IMR-90 (cell line): ENCODE measurements around the gene SCAMP2. TPM values are rescaled to one million over a fixed set of nuclear protein-coding genes. Genes with fewer than 3 reads are reported as not detected.

Experiments used
- ATAC-seq: fragments of 200-7000 bp; cut with Tn5 transposase; 2 replicates; pipeline ENCODE4 v1.9.1; 2020; ENCODE audit warnings: low read depth, mild to moderate bottlenecking, moderate library complexity
- BruUV-seq: library from RNA; stranded (reverse); fragments of 400-500 nt; replicated peaks from 2 replicates; lab custom pipeline; 2021; lab: Mats Ljungman, UMichigan
- CTCF ChIA-PET: fragments of 300-600 bp; formaldehyde crosslinking; extraction: SDS; loops from one replicate; lab custom pipeline; 2021; ENCODE audit warnings: antibody characterized with exemption; lab: Yijun Ruan, JAX
- POLR2A ChIA-PET: fragments of 300-600 bp; sonication (Branson Sonifier 250); formaldehyde crosslinking; loops from one replicate; lab custom pipeline; 2022; ENCODE audit warnings: antibody characterized with exemption; ENCODE audit not compliant: unreplicated experiment; lab: Charles Lee
- DNase-seq: peaks from one replicate; pipeline ENCODE4 v3.0.0; 2013
- H2AFZ ChIP-seq: replicated peaks from 2 replicates; pipeline ENCODE3; 2013; ENCODE audit warnings: low read length, mild to moderate bottlenecking; ENCODE audit not compliant: poor library complexity
- H2AK5ac ChIP-seq: 2 replicates; pipeline ENCODE4 v1.6.1; 2013; ENCODE audit warnings: low read depth, low read length, inconsistent platforms
- H2AK9ac ChIP-seq: replicated peaks from 2 replicates; pipeline ENCODE3; 2013; ENCODE audit warnings: mild to moderate bottlenecking, low read depth, low read length, moderate library complexity; ENCODE audit not compliant: poor library complexity
- H2BK120ac ChIP-seq: 2 replicates; pipeline ENCODE4 v1.6.1; 2013; ENCODE audit warnings: low read depth, low read length, inconsistent platforms
- H2BK15ac ChIP-seq: 3 replicates; pipeline ENCODE4 v1.6.1; 2013; ENCODE audit warnings: low read depth, low read length, inconsistent platforms
- H2BK20ac ChIP-seq: 2 replicates; pipeline ENCODE4 v1.6.1; 2013; ENCODE audit warnings: low read depth, mild to moderate bottlenecking, inconsistent platforms, low read length, moderate library complexity
- H2BK5ac ChIP-seq: 2 replicates; pipeline ENCODE4 v1.6.1; 2013; ENCODE audit warnings: mild to moderate bottlenecking, low read depth, low read length, inconsistent platforms; ENCODE audit not compliant: poor library complexity, severe bottlenecking
- H3K14ac ChIP-seq: replicated peaks from 2 replicates; pipeline ENCODE4 v1.6.1; 2013; ENCODE audit warnings: low read depth, low read length, inconsistent platforms
- H3K18ac ChIP-seq: 2 replicates; pipeline ENCODE4 v1.6.1; 2013; ENCODE audit warnings: low read depth, low read length, control low read depth
- H3K23ac ChIP-seq: 2 replicates; pipeline ENCODE4 v1.6.1; 2013; ENCODE audit warnings: low read depth, low read length, inconsistent platforms
- H3K27ac ChIP-seq: 2 replicates; pipeline ENCODE4 v1.5.1; 2013; ENCODE audit warnings: mild to moderate bottlenecking, control low read depth, low read length; ENCODE audit not compliant: insufficient read depth
- H3K27me3 ChIP-seq: 2 replicates; pipeline ENCODE4 v1.6.1; 2013; ENCODE audit warnings: low read length; ENCODE audit not compliant: control insufficient read depth, insufficient read depth
- H3K36me3 ChIP-seq: 2 replicates; pipeline ENCODE4 v1.6.1; 2013; ENCODE audit warnings: low read length, mixed read lengths; ENCODE audit not compliant: control insufficient read depth, insufficient read depth
- H3K4ac ChIP-seq: 2 replicates; pipeline ENCODE4 v1.6.1; 2013; ENCODE audit warnings: low read depth, low read length, inconsistent platforms
- H3K4me1 ChIP-seq: 2 replicates; pipeline ENCODE4 v1.6.1; 2013; ENCODE audit warnings: low read length, mixed read lengths; ENCODE audit not compliant: control insufficient read depth, insufficient read depth
- H3K4me2 ChIP-seq: 2 replicates; pipeline ENCODE4 v1.6.1; 2013; ENCODE audit warnings: low read depth, mild to moderate bottlenecking, control low read depth, low read length, moderate library complexity
- H3K4me3 ChIP-seq: 2 replicates; pipeline ENCODE4 v1.5.1; 2013; ENCODE audit warnings: low read depth, mild to moderate bottlenecking, control low read depth, low read length, moderate library complexity; ENCODE audit not compliant: insufficient read depth
- H3K56ac ChIP-seq: 2 replicates; pipeline ENCODE4 v1.6.1; 2013; ENCODE audit warnings: low read length, inconsistent platforms; ENCODE audit not compliant: insufficient read depth; ENCODE audit errors: extremely low read depth
- H3K79me1 ChIP-seq, 2 experiments: 2 replicates each; pipeline ENCODE4 v1.6.1; 2013; ENCODE audit warnings: low read length in 2 of 2, inconsistent platforms in 1 of 2, low read depth in 1 of 2
- H3K9ac ChIP-seq: 2 replicates; pipeline ENCODE4 v1.6.1; 2013; ENCODE audit warnings: low read depth, low read length, control low read depth
- H3K9me1 ChIP-seq: 2 replicates; pipeline ENCODE4 v1.6.1; 2013; ENCODE audit warnings: low read length, inconsistent platforms; ENCODE audit not compliant: insufficient read depth
- H3K9me3 ChIP-seq: 2 replicates; pipeline ENCODE4 v1.6.1; 2013; ENCODE audit warnings: low read length; ENCODE audit not compliant: control insufficient read depth, insufficient read depth
- H4K20me1 ChIP-seq: 2 replicates; pipeline ENCODE4 v1.6.1; 2013; ENCODE audit warnings: low read length, inconsistent platforms; ENCODE audit not compliant: insufficient read depth
- H4K5ac ChIP-seq: 2 replicates; pipeline ENCODE4 v1.6.1; 2013; ENCODE audit warnings: mild to moderate bottlenecking, low read depth, low read length, control low read depth
- H4K8ac ChIP-seq, 2 experiments: 2 replicates each; pipeline ENCODE4 v1.6.1; 2013; ENCODE audit warnings: low read depth in 2 of 2, low read length in 2 of 2, control low read depth in 1 of 2, inconsistent platforms in 1 of 2
- H4K91ac ChIP-seq: 2 replicates; pipeline ENCODE4 v1.6.1; 2013; ENCODE audit warnings: low read depth, low read length, inconsistent platforms; ENCODE audit not compliant: insufficient read depth
- BHLHE40 ChIP-seq: fragments of 150-350 bp; IDR thresholded peaks from 2 replicates; pipeline ENCODE4 v1.6.1; 2016; ENCODE audit warnings: mild to moderate bottlenecking, low read depth, low read length
- CEBPB ChIP-seq: IDR thresholded peaks from 2 replicates; pipeline ENCODE4 v1.6.1; 2012; ENCODE audit warnings: low read depth, low read length, improper control_type of control experiment
- CHD1 ChIP-seq: IDR thresholded peaks from 2 replicates; pipeline ENCODE4 v1.6.1; 2012; ENCODE audit warnings: low read depth, low read length, improper control_type of control experiment
- CTCF ChIP-seq: conservative IDR thresholded peaks from 2 replicates; pipeline ENCODE4 v1.5.1; 2012; ENCODE audit warnings: mild to moderate bottlenecking, low read depth, low read length, improper control_type of control experiment
- ELK1 ChIP-seq: fragments of 150-350 bp; IDR thresholded peaks from 2 replicates; pipeline ENCODE4 v1.6.1; 2016; ENCODE audit warnings: low read depth, mild to moderate bottlenecking, low read length, moderate library complexity, borderline replicate concordance
- FOS ChIP-seq: fragments of 150-350 bp; IDR thresholded peaks from 2 replicates; pipeline ENCODE4 v1.6.1; 2016; ENCODE audit warnings: low read depth, low read length
- MAFK ChIP-seq: IDR thresholded peaks from 2 replicates; pipeline ENCODE4 v1.6.1; 2012; ENCODE audit warnings: low read depth, low read length, improper control_type of control experiment
- MAZ ChIP-seq: IDR thresholded peaks from 2 replicates; pipeline ENCODE4 v1.6.1; 2012; ENCODE audit warnings: low read depth, mild to moderate bottlenecking, low read length, improper control_type of control experiment, moderate library complexity, borderline replicate concordance
- MXI1 ChIP-seq: IDR thresholded peaks from 2 replicates; pipeline ENCODE4 v1.6.1; 2012; ENCODE audit warnings: low read depth, mild to moderate bottlenecking, low read length, moderate library complexity, borderline replicate concordance
- NFE2L2 ChIP-seq: fragments of 150-350 bp; IDR thresholded peaks from 2 replicates; pipeline ENCODE4 v1.6.1; 2016; ENCODE audit warnings: low read depth, mild to moderate bottlenecking, low read length
- RAD21 ChIP-seq: IDR thresholded peaks from 2 replicates; pipeline ENCODE4 v1.6.1; 2012; ENCODE audit warnings: low read length, improper control_type of control experiment
- RCOR1 ChIP-seq: IDR thresholded peaks from 2 replicates; pipeline ENCODE4 v1.6.1; 2012; ENCODE audit warnings: mild to moderate bottlenecking, low read length, improper control_type of control experiment; ENCODE audit not compliant: insufficient replicate concordance
- RFX5 ChIP-seq: IDR thresholded peaks from 2 replicates; pipeline ENCODE4 v1.8.0; 2012; ENCODE audit warnings: low read depth, mild to moderate bottlenecking, low read length, moderate library complexity
- SMC3 ChIP-seq: fragments of 150-350 bp; IDR thresholded peaks from 2 replicates; pipeline ENCODE4 v1.6.1; 2016; ENCODE audit warnings: low read depth, mild to moderate bottlenecking, antibody characterized with exemption, low read length, moderate library complexity
- USF2 ChIP-seq: fragments of 150-350 bp; IDR thresholded peaks from 2 replicates; pipeline ENCODE4 v1.6.1; 2017; ENCODE audit warnings: mild to moderate bottlenecking, antibody characterized with exemption, low read length, low read depth
- WGBS, 2 experiments: methylation state at CpG; one replicate each; pipeline versions ENCODE4 v1.1.5 to v1.1.7; 2013; ENCODE audit warnings: missing lambda C conversion rate in 2 of 2; ENCODE audit not compliant: insufficient read length in 1 of 2; ENCODE audit errors: extremely low coverage in 2 of 2; 5-methylcytosine and 5-hydroxymethylcytosine counted together
- dilution Hi-C: fragments of 300-500 bp; cut with HindIII; formaldehyde crosslinking; loops from one replicate; pipeline ENCODE4 v1.14.3; 2018; ENCODE audit warnings: low sequenced_read_pairs; ENCODE audit not compliant: unreplicated experiment
- in situ Hi-C: fragments of 300-500 bp; cut with MboI; formaldehyde crosslinking; loops from 3 replicates; pipeline ENCODE4 v1.14.3; 2019; ENCODE audit warnings: low sequenced_read_pairs, inconsistent platforms, mixed read lengths
- intact Hi-C: fragments of 100-400 bp; cut with micrococcal nuclease; formaldehyde crosslinking; loops from 2 replicates; pipeline ENCODE4 v1.10.0; 2022
- polyA plus RNA-seq, 3 experiments: library from polyadenylated mRNA; depleted of rRNA; stranded (reverse); fragments of >200 nt; gene quantifications; 2 replicates each; pipeline ENCODE4 v1.2.3, GENCODE V29; 2012; ENCODE audit warnings: low replicate concordance in 1 of 3
- total RNA-seq: library from RNA; depleted of rRNA; stranded (reverse); fragments of >200 nt; gene quantifications from 2 replicates; pipeline ENCODE4 v1.2.3, GENCODE V29; 2012

Gene SCAMP2
- total and polyA plus RNA-seq, 2 of the 4 experiments (the other 2 are of a cell fraction): 25.8 to 111 TPM

GRCh38 chr15:74833376-74834107 lies 39.6 kb downstream of the SCAMP2 start:
- BruUV-seq: no TSS peak
- no peak overlapping the region for H2AK5ac ChIP-seq
- peak overlapping the region; percentile 50 for H2AK9ac ChIP-seq
- H3K18ac ChIP-seq: no peak overlapping the region
- no peaks in the 10 kb centered on the region for H3K9me3 ChIP-seq
- H3K36me3 ChIP-seq: peaks cover 3% of the 10 kb centered on the region; the same call in 1 of the 2 replicates
- DNase-seq (no peak), ATAC-seq (no peak)
- H4K20me1 ChIP-seq: no peaks in the 10 kb centered on the region; the same call in 1 of the 2 replicates
- no peak overlapping the region for H4K8ac ChIP-seq
- H3K14ac ChIP-seq: no peak overlapping the region
- in situ Hi-C loops (no loop called here), intact Hi-C loops (no loop called here), dilution Hi-C loops (no loop called here)
- H2AFZ ChIP-seq: no peak overlapping the region
- H3K9ac ChIP-seq: no peak overlapping the region
- no peak overlapping the region for H2BK5ac ChIP-seq
- 84% methylated on average over 5 of the region's 12 CpGs; no CpG with 5 or more reads in 1 of the 2 experiments for WGBS, 2 experiments
- no peak overlapping the region for H3K4me2 ChIP-seq
- no peak overlapping the region for H2BK120ac ChIP-seq
- H3K23ac ChIP-seq: no peak overlapping the region
- H4K5ac ChIP-seq: no peak overlapping the region
- H2BK15ac ChIP-seq: no peak overlapping the region
- no peaks in the 10 kb centered on the region for H3K4me1 ChIP-seq
- H3K4ac ChIP-seq: no peak overlapping the region
- ChIA-PET CTCF (interaction anchor here (1.3 kb wide), 1 partner anchor 62 kb away, joined by 5 read pairs; no protein-coding TSS in a partner anchor), POLR2A (no interaction called here)
- H3K27ac ChIP-seq: no peak overlapping the region
- no peaks in the 10 kb centered on the region for H3K9me1 ChIP-seq
- H4K91ac ChIP-seq: no peak overlapping the region
- no peak overlapping the region for H2BK20ac ChIP-seq
- H3K4me3 ChIP-seq: no peak overlapping the region
- peaks cover 5% of the 10 kb centered on the region for H3K27me3 ChIP-seq
- H3K56ac ChIP-seq: no peak overlapping the region
- H3K79me1 ChIP-seq: no peaks in the 10 kb centered on the region
- TF ChIP-seq BHLHE40 (no peak), NFE2L2 (no peak), FOS (no peak), RAD21 (no peak), MAZ (no peak), RCOR1 (no peak), CHD1 (no peak), MAFK (no peak), CTCF (no peak), MXI1 (no peak), ELK1 (no peak), SMC3 (no peak), USF2 (no peak), CEBPB (no peak), RFX5 (no peak)
